Measurements from ENCODE around the gene HRH1. TPM values are rescaled to one million over a fixed set of nuclear protein-coding genes. Genes with fewer than 3 reads are reported as not detected.
A peak's percentile ranks its signal among the peaks of the same experiment; 100 is the strongest.

HRH1 gene
- total RNA-seq, 1 donor from 2014 or later = 0.31 TPM

DNA sequence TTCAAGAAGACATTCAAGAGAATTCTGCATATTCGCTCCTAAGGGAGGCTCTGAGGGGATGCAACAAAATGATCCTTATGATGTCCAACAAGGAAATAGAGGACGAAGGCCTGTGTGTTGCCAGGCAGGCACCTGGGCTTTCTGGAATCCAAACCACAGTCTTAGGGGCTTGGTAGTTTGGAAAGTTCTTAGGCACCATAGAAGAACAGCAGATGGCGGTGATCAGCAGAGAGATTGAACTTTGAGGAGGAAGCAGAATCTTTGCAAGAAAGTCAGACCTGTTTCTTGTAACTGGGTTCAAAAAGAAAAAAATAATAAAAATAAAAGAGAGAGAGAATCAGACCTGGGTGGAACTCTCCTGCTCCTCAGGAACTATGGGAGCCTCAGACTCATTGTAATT is 106.2 kb downstream of the HRH1 start:
- no peaks in the 10 kb centered on the region for H3K9me3 Mint-ChIP-seq
- TF ChIP-seq, protein P1, sequence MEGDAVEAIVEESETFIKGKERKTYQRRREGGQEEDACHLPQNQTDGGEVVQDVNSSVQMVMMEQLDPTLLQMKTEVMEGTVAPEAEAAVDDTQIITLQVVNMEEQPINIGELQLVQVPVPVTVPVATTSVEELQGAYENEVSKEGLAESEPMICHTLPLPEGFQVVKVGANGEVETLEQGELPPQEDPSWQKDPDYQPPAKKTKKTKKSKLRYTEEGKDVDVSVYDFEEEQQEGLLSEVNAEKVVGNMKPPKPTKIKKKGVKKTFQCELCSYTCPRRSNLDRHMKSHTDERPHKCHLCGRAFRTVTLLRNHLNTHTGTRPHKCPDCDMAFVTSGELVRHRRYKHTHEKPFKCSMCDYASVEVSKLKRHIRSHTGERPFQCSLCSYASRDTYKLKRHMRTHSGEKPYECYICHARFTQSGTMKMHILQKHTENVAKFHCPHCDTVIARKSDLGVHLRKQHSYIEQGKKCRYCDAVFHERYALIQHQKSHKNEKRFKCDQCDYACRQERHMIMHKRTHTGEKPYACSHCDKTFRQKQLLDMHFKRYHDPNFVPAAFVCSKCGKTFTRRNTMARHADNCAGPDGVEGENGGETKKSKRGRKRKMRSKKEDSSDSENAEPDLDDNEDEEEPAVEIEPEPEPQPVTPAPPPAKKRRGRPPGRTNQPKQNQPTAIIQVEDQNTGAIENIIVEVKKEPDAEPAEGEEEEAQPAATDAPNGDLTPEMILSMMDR (IDR thresholded peaks at IDR 0.05; ENCODE audit: unreplicated experiment) = no peak
- H3K36me3 Mint-ChIP-seq = no peaks in the 10 kb centered on the region
- no peak for DNase-seq (ENCODE audit: low spot score in 2 of 2, unreplicated experiment in 2 of 2)
- H3K27ac Mint-ChIP-seq = no peak overlapping the region
- H3K27me3 Mint-ChIP-seq (ENCODE audit: low read depth) = peaks cover 31% of the 10 kb centered on the region
- peaks cover 5% of the 10 kb centered on the region for H3K4me1 Mint-ChIP-seq
- no peak overlapping the region for H3K4me3 Mint-ChIP-seq

DNA sequence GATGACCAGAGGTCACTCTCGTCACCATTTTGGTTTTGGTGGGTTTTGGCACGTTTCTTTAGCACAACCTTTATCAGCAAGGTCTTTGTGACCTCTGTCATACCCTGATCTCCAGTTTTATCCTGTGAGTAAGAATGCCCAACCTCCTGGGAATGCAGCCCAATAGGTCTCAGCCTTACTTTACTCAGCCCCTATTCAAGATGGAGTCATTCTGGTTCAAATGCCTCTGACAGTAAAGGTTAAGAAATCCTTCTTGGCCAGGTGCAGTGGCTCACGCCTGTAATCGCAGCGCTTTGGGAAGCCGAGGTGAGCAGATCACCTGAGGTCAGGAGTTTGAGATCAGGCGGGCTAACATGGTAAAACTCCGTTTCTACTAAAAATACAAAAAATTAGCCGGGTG is 114.7 kb downstream of the HRH1 start:
- Mint-ChIP-seq H3K27ac (no peak overlapping the region), H3K27me3 (ENCODE audit: low read depth) (peaks cover 21% of the 10 kb centered on the region), H3K4me3 (no peak overlapping the region), H3K9me3 (no peaks in the 10 kb centered on the region), H3K4me1 (peaks cover 21% of the 10 kb centered on the region), H3K36me3 (no peaks in the 10 kb centered on the region)
- DNase-seq (ENCODE audit: low spot score in 2 of 2, unreplicated experiment in 2 of 2) = no peak
- TF ChIP-seq, protein P1 (IDR thresholded peaks at IDR 0.05; ENCODE audit: unreplicated experiment) = no peak

DNA sequence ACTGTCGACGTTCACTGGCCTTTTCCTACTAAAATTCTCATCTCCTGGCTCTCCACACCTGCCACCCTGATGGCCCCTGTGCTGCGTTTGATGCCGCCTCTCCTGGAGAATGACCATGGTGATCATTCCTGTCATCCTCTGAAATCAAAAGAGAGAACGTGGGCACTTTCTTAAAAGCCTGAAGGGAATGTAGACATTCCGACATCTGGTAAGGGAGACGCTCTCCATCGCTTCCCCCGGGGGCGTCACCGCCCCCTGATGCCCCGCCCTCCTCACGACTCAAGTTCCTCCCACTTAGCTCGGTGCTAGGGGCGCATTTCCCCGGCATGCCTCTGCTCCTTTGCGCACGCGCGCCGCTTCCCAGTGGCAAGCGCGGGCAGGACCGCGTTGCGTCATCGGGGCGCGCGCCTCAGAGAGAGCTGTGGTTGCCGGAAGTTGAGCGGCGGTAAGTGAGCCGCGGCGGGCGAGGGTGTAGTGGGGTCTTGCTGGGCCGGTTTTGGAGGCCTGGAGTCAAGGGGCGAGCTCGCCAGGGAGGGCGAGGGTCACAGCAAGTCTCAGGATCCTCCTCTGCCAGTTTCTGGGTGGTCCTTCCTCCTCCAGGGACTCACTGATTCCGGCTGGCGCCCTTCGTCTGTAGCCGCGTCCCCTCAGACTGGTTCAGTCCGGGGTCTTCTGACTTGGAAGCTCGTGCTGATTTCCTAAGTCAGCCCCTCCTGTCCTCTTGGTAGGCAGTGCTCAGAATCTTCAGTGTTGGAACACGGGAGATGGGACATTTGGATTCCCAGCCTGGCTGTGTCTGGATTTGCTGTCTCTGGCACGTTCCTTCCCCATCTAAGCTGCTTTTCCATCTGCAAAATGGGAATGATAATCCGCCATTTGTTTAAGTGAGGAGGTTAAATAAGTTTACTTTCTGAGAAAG is 118.0 kb downstream of the HRH1 start, which contains the start of gene ATG7:
TSS of gene ATG7 (plus strand) at position 412 of the 919 bp plus-strand sequence. CDS start 26,299 bp downstream, outside the sequence.
- peak within 1 kb of the TSS; percentile 100 for H3K27ac Mint-ChIP-seq
- DNase-seq (ENCODE audit: low spot score in 2 of 2, unreplicated experiment in 2 of 2) = peak; percentile 98
- peaks cover 5% of the 10 kb centered on the region for H3K27me3 Mint-ChIP-seq (ENCODE audit: low read depth)
- H3K9me3 Mint-ChIP-seq = peaks cover 9% of the 10 kb centered on the region
- peaks cover 16% of the 10 kb centered on the region for H3K36me3 Mint-ChIP-seq
- peaks cover 21% of the 10 kb centered on the region for H3K4me1 Mint-ChIP-seq
- peak within 1 kb of the TSS; percentile 97 for H3K4me3 Mint-ChIP-seq
- TF ChIP-seq, protein P1 (IDR thresholded peaks at IDR 0.05; ENCODE audit: unreplicated experiment) = no peak

DNA sequence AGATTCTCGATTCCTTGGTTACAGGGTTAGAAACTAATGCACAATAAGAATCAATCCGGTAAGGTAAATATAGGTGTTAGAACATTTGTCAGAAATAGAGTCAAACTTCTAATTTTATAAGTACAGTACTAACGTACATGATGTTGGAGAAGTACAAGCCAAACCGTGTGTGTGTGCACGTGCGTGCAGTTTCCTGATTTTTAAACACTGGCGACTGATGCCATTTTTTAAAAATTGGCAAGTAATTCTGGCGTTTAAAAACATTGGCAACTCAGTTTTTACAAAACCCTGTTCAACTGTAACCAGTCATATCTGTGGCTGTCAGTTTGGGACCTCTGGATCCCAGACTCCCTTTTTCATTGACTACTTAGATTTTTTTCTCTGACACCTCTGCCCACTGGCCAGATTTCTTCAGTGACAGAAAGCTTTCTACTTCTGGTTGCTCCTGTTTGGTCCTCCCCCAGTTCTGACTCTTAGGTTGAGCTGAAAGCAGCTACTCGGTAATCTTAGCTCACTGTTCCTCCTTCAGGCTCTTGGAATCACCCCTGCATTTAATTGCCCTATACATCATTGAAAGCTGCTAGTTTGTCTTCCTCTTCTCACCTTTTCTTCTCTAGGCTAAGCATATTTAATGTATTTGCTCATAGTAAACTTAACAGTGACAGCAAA is 118.7 kb downstream of the HRH1 start:
- Mint-ChIP-seq H3K27me3 (ENCODE audit: low read depth) (peaks cover 2% of the 10 kb centered on the region), H3K9me3 (peaks cover 11% of the 10 kb centered on the region), H3K36me3 (peaks cover 21% of the 10 kb centered on the region), H3K27ac (peak overlapping the region; percentile 100), H3K4me3 (peak overlapping the region; percentile 97), H3K4me1 (peaks cover 21% of the 10 kb centered on the region)
- TF ChIP-seq, protein P1 (IDR thresholded peaks at IDR 0.05; ENCODE audit: unreplicated experiment) = no peak
- no peak for DNase-seq (ENCODE audit: low spot score in 2 of 2, unreplicated experiment in 2 of 2)

DNA sequence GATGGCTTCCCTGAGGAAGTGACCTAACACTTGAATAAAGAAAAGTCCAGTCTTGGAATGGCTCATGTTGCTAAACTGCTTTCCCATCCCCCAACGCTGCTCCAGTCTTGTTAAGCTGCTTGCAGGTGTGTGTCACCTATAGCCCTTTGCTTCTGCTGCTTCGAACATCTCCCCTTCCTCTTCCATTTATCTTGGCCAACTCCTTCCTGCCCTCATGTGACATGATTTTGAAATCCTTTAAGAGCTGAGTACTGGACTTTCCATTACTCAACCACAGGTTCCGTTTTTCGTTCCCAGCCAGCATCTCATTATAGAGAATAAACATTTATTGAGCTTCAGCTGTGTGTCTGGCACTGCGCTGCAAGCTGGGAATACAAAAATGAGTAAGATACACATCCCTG is 119.6 kb downstream of the HRH1 start:
- peak overlapping the region; percentile 97 for H3K4me3 Mint-ChIP-seq
- no peak for DNase-seq (ENCODE audit: low spot score in 2 of 2, unreplicated experiment in 2 of 2)
- H3K4me1 Mint-ChIP-seq = peaks cover 21% of the 10 kb centered on the region
- peak overlapping the region; percentile 100 for H3K27ac Mint-ChIP-seq
- no peaks in the 10 kb centered on the region for H3K27me3 Mint-ChIP-seq (ENCODE audit: low read depth)
- TF ChIP-seq, protein P1 (IDR thresholded peaks at IDR 0.05; ENCODE audit: unreplicated experiment) = no peak
- H3K9me3 Mint-ChIP-seq = peaks cover 11% of the 10 kb centered on the region
- peaks cover 23% of the 10 kb centered on the region for H3K36me3 Mint-ChIP-seq

Measured in mesothelial cell of epicardium (in vitro differentiated cells).